ENCODE results near the gene PLD6. TPM values are rescaled to one million over a fixed set of nuclear protein-coding genes. Genes with fewer than 3 reads are reported as not detected.

PLD6 gene
- total RNA-seq, 1 experiment from 2014 or later: 0.09 TPM

- peak overlapping the region in 2 of 3 experiments; percentile 96 to 100; a peak in 5 of 7 replicates for H3K27ac Mint-ChIP-seq
- Histone ChIP-seq H3K9ac (ENCODE audit: extremely low read depth, insufficient read length, low read length) (peak overlapping the region; percentile 72), H4K91ac (ENCODE audit: insufficient read length, low read depth, low read length) (no peak overlapping the region), H3K23ac (ENCODE audit: insufficient read length, low read depth, low read length) (no peak overlapping the region), H3K18ac (ENCODE audit: insufficient read length, low read depth, low read length) (no peak overlapping the region), H4K8ac (replicated peaks; ENCODE audit: insufficient read length, low read depth, low read length) (no peak overlapping the region), H3T11ph (ENCODE audit: low read length) (no peak overlapping the region), H2BK12ac (ENCODE audit: insufficient read length, low read depth, low read length) (no peak overlapping the region), H3K27me3 (ENCODE audit: insufficient read depth, low read length) (no peaks in the 10 kb centered on the region), H3K4me1 (ENCODE audit: insufficient read depth, low read length) (peaks cover 11% of the 10 kb centered on the region), H3K56ac (ENCODE audit: insufficient read length, low read depth, low read length) (no peak overlapping the region), H3K14ac (ENCODE audit: insufficient read depth, low read length) (no peak overlapping the region), H2BK120ac (ENCODE audit: low read depth, low read length, poor library complexity, severe bottlenecking) (no peak overlapping the region), H3K79me1 (ENCODE audit: insufficient read depth, low read depth, low read length, poor library complexity, severe bottlenecking) (peaks cover 3% of the 10 kb centered on the region), H3K23me2 (ENCODE audit: insufficient read length, low read depth, low read length, poor library complexity, severe bottlenecking) (peaks cover 5% of the 10 kb centered on the region), H3K27ac (ENCODE audit: insufficient read length, low read depth, low read length) (no peak overlapping the region), H2AK5ac (ENCODE audit: insufficient read length, low read length) (no peak overlapping the region), H3K4me2 (ENCODE audit: insufficient read depth, insufficient read length, low read length) (peak overlapping the region; percentile 92), H3K79me2 (ENCODE audit: insufficient read depth, low read length) (peaks cover 9% of the 10 kb centered on the region; the same call in 1 of the 2 replicates), H2BK15ac (ENCODE audit: low read depth, low read length) (no peak overlapping the region), H2AFZ (ENCODE audit: low read length) (no peak overlapping the region), H3K9me3 (ENCODE audit: control insufficient read depth, low read depth, low read length) (no peaks in the 10 kb centered on the region), H2BK20ac (ENCODE audit: low read depth, low read length, poor library complexity, severe bottlenecking) (no peak overlapping the region), H4K5ac (ENCODE audit: insufficient read length, low read depth, low read length) (no peak overlapping the region), H4K20me1 (ENCODE audit: control insufficient read depth, insufficient read depth, insufficient read length) (no peaks in the 10 kb centered on the region), H3K4ac (ENCODE audit: low read depth, low read length) (no peak overlapping the region), H2BK5ac (ENCODE audit: insufficient read length, low read length) (no peak overlapping the region)
- H3K27me3 Mint-ChIP-seq (ENCODE audit: low read depth): no peaks in the 10 kb centered on the region
- no peak for DNase-seq
- peaks cover 21% of the 10 kb centered on the region in 2 experiments for H3K4me1 Mint-ChIP-seq
- H3K9me3 Mint-ChIP-seq: no peaks in the 10 kb centered on the region
- no peak for TF ChIP-seq CTCF (conservative IDR thresholded peaks at IDR 0.05)
- H3K36me3 Mint-ChIP-seq (ENCODE audit: insufficient read depth in 1 of 3, low read depth in 3 of 3): peaks cover 8 to 15% (median 13%) of the 10 kb centered on the region in 3 experiments; a peak in 5 of 7 replicates
- no CpG with 5 or more reads among the region's 31 CpGs for WGBS (ENCODE audit: extremely low coverage, insufficient read length, low lambda C conversion rate)
- H3K4me3 Mint-ChIP-seq: peak overlapping the region; percentile 97 to 99
These were observed 30.3 kb upstream of the PLD6 start for GRCh38 chr17:17236295-17237025.

Data from H9 (cell line).